Prostate gland (tissue), 2 donors: ENCODE results near the gene COL16A1.

Experiments
- POLR2A ChIP-seq: fragments of 450-650 bp; IDR thresholded peaks from one replicate; pipeline ENCODE4 v1.6.1; 2016; ENCODE audit warnings: antibody characterized with exemption, mild to moderate bottlenecking
- POLR2AphosphoS5 ChIP-seq: sonication (generic); formaldehyde crosslinking; IDR thresholded peaks from one replicate; pipeline ENCODE4 v1.6.1; 2017; ENCODE audit warnings: antibody characterized with exemption
- TF ChIP-seq, protein P1 (sequence below), 4 experiments: fragments of 200-600 bp in 2 of 4; fragments of 450-650 bp in 2 of 4; sonication (generic) in 2 of 4; IDR thresholded peaks; 1 replicate in 3 of 4; 2 replicates in 1 of 4; pipeline ENCODE4 v1.5.1; 2016 to 2019; ENCODE audit warnings: antibody characterized with exemption in 4 of 4, mild to moderate bottlenecking in 2 of 4, moderate library complexity in 2 of 4

DNA sequence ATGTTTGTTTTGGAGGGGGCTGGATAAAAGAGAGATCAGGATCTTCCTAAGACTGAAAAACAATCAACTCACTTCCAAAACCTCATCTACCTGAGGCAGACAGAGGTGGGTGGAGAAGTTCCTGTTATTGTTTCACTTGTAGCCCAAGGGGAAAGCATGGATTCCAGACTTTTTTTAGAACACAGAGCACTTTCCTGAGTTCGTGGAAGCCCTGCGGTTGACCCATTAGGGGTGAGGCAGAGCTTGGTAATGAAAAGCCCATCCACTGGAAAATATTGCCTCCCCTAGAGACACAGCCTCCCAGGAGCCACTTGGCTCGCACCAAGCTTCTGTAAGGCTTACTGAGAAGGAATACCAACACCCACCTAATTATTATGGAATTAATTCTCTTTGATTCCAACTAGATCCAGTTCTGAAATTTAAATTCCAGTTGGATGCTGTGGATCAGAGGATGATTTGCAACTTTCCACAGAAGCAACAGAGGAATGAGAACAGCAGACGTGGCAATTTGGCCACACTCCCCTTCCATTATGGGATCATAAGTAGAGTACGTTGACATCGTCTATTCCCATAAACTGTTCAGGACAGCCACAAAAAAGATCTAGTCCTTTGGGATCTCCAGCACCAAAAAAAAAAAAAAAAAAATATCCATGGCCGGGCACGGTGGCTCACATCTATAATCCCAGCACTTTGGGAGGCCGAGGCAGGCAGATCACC, 55.0 kb downstream of the COL16A1 start:
- TF ChIP-seq, protein P1, sequence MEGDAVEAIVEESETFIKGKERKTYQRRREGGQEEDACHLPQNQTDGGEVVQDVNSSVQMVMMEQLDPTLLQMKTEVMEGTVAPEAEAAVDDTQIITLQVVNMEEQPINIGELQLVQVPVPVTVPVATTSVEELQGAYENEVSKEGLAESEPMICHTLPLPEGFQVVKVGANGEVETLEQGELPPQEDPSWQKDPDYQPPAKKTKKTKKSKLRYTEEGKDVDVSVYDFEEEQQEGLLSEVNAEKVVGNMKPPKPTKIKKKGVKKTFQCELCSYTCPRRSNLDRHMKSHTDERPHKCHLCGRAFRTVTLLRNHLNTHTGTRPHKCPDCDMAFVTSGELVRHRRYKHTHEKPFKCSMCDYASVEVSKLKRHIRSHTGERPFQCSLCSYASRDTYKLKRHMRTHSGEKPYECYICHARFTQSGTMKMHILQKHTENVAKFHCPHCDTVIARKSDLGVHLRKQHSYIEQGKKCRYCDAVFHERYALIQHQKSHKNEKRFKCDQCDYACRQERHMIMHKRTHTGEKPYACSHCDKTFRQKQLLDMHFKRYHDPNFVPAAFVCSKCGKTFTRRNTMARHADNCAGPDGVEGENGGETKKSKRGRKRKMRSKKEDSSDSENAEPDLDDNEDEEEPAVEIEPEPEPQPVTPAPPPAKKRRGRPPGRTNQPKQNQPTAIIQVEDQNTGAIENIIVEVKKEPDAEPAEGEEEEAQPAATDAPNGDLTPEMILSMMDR (IDR thresholded peaks at IDR 0.05) = no peak
- no peak for TF ChIP-seq POLR2A
- TF ChIP-seq POLR2AphosphoS5 = no peak
